Measurements from ENCODE around the gene SPACA7. TPM values are rescaled to one million over a fixed set of nuclear protein-coding genes. Genes with fewer than 3 reads are reported as not detected.

Gene SPACA7
- total RNA-seq, 1 donor from 2014 or later, result not detected

DNA sequence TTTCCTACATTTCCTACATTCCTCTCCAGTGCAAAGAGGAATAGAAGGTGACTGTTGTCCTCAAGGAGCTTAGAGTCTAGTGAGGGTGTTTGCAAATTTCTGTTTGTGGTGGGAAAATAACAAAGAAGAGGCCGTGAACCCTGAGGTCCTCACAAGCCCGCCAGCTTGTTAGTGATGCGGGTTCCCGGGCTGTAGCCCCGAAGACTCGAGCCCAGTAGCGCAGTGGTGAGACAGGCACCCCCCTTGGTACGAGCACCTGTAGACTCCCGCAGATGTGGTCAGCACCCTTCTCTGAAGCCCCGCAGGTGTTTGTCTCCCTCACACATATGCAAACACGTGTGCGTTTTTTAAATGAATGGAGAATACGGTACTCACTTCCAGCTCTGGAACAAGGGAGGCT lies 26.5 kb upstream of the SPACA7 start:
- H3K36me3 Mint-ChIP-seq (ENCODE audit: low read depth, unreplicated experiment), result no peaks in the 10 kb centered on the region
- TF ChIP-seq, protein P1, sequence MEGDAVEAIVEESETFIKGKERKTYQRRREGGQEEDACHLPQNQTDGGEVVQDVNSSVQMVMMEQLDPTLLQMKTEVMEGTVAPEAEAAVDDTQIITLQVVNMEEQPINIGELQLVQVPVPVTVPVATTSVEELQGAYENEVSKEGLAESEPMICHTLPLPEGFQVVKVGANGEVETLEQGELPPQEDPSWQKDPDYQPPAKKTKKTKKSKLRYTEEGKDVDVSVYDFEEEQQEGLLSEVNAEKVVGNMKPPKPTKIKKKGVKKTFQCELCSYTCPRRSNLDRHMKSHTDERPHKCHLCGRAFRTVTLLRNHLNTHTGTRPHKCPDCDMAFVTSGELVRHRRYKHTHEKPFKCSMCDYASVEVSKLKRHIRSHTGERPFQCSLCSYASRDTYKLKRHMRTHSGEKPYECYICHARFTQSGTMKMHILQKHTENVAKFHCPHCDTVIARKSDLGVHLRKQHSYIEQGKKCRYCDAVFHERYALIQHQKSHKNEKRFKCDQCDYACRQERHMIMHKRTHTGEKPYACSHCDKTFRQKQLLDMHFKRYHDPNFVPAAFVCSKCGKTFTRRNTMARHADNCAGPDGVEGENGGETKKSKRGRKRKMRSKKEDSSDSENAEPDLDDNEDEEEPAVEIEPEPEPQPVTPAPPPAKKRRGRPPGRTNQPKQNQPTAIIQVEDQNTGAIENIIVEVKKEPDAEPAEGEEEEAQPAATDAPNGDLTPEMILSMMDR (IDR thresholded peaks at IDR 0.05; ENCODE audit: unreplicated experiment), result no peak
- peaks cover 6% of the 10 kb centered on the region for H3K27me3 Mint-ChIP-seq (ENCODE audit: unreplicated experiment)
- no peak overlapping the region for H3K27ac Mint-ChIP-seq (ENCODE audit: unreplicated experiment)
- H3K4me3 Mint-ChIP-seq (ENCODE audit: unreplicated experiment), result no peak overlapping the region
- DNase-seq (ENCODE audit: low spot score), result no peak
- H3K4me1 Mint-ChIP-seq (ENCODE audit: unreplicated experiment), result peaks cover 4% of the 10 kb centered on the region
- H3K9me3 Mint-ChIP-seq (ENCODE audit: unreplicated experiment), result no peaks in the 10 kb centered on the region

- peaks cover 4% of the 10 kb centered on the region for H3K4me1 Mint-ChIP-seq (ENCODE audit: unreplicated experiment)
Measured at GRCh38 chr13:112350300-112350699, 25.9 kb upstream of the SPACA7 start.

GRCh38 chr13:112351825-112352224 lies 24.3 kb upstream of the SPACA7 start:
- DNase-seq (ENCODE audit: low spot score), result no peak
- Mint-ChIP-seq H3K36me3 (ENCODE audit: low read depth, unreplicated experiment) (no peaks in the 10 kb centered on the region), H3K9me3 (ENCODE audit: unreplicated experiment) (no peaks in the 10 kb centered on the region), H3K4me3 (ENCODE audit: unreplicated experiment) (no peak overlapping the region), H3K27me3 (ENCODE audit: unreplicated experiment) (peaks cover 5% of the 10 kb centered on the region), H3K27ac (ENCODE audit: unreplicated experiment) (no peak overlapping the region), H3K4me1 (ENCODE audit: unreplicated experiment) (no peaks in the 10 kb centered on the region)
- TF ChIP-seq, protein P1 (IDR thresholded peaks at IDR 0.05; ENCODE audit: unreplicated experiment), result no peak

More at GRCh38 chr13:112350300-112350699, 25.9 kb upstream of the SPACA7 start:
- Mint-ChIP-seq H3K27me3 (ENCODE audit: unreplicated experiment) (peaks cover 6% of the 10 kb centered on the region), H3K36me3 (ENCODE audit: low read depth, unreplicated experiment) (no peaks in the 10 kb centered on the region), H3K27ac (ENCODE audit: unreplicated experiment) (no peak overlapping the region), H3K4me3 (ENCODE audit: unreplicated experiment) (no peak overlapping the region), H3K9me3 (ENCODE audit: unreplicated experiment) (no peaks in the 10 kb centered on the region)
- no peak for DNase-seq (ENCODE audit: low spot score)
- TF ChIP-seq, protein P1 (IDR thresholded peaks at IDR 0.05; ENCODE audit: unreplicated experiment), result no peak

DNA sequence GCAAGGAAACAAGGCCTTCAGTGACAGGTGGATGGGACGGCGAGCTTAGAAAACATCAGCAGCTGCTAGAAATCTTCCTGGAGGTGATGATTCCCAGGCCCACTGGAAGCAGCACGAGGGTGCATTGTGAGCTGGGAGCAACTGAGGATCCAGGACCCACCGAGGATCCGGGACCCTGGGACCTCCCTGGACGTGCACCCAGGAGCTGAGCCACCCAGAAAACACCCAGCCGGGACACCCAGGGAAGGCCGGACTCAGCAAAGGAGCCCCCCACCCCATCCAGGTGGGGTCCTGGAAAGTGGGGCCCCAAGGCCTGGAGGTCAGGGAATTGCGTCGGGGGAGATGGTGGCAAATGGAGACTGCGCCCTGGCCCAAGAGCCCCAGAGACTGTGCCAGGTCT lies 22.3 kb upstream of the SPACA7 start:
- Mint-ChIP-seq H3K27me3 (ENCODE audit: unreplicated experiment) (peaks cover 4% of the 10 kb centered on the region), H3K36me3 (ENCODE audit: low read depth, unreplicated experiment) (no peaks in the 10 kb centered on the region), H3K4me1 (ENCODE audit: unreplicated experiment) (no peaks in the 10 kb centered on the region), H3K27ac (ENCODE audit: unreplicated experiment) (no peak overlapping the region), H3K4me3 (ENCODE audit: unreplicated experiment) (no peak overlapping the region), H3K9me3 (ENCODE audit: unreplicated experiment) (no peaks in the 10 kb centered on the region)
- TF ChIP-seq, protein P1 (IDR thresholded peaks at IDR 0.05; ENCODE audit: unreplicated experiment), result no peak
- no peak for DNase-seq (ENCODE audit: low spot score)

GRCh38 chr13:112354330-112355273 lies 21.6 kb upstream of the SPACA7 start:
- no peak for DNase-seq (ENCODE audit: low spot score)
- H3K4me1 Mint-ChIP-seq (ENCODE audit: unreplicated experiment), result no peaks in the 10 kb centered on the region
- H3K4me3 Mint-ChIP-seq (ENCODE audit: unreplicated experiment), result no peak overlapping the region
- H3K36me3 Mint-ChIP-seq (ENCODE audit: low read depth, unreplicated experiment), result no peaks in the 10 kb centered on the region
- H3K27me3 Mint-ChIP-seq (ENCODE audit: unreplicated experiment), result peaks cover 3% of the 10 kb centered on the region
- TF ChIP-seq, protein P1 (IDR thresholded peaks at IDR 0.05; ENCODE audit: unreplicated experiment), result no peak
- H3K27ac Mint-ChIP-seq (ENCODE audit: unreplicated experiment), result no peak overlapping the region
- no peaks in the 10 kb centered on the region for H3K9me3 Mint-ChIP-seq (ENCODE audit: unreplicated experiment)

Measured in endothelial cell (in vitro differentiated cells).